Activated CD8-positive, alpha-beta memory T cell treated with anti-CD3 and anti-CD28 coated beads for 36 hours (primary cell): ENCODE data around the gene BSN. TPM values are rescaled to one million over a fixed set of nuclear protein-coding genes. Genes with fewer than 3 reads are reported as not detected.

Experiments used
- CTCF ChIA-PET: fragments of 350-600 bp; sonication (Branson Sonifier 250); formaldehyde crosslinking; loops from one replicate; lab custom pipeline; 2021; ENCODE audit warnings: antibody characterized with exemption; lab: Charles Lee
- POLR2A ChIA-PET: fragments of 350-600 bp; sonication (Branson Sonifier 250); formaldehyde crosslinking; loops from one replicate; lab custom pipeline; 2021; ENCODE audit warnings: antibody characterized with exemption; lab: Charles Lee
- total RNA-seq, 2 experiments: library from RNA; stranded (reverse); gene quantifications; one replicate each; pipeline ENCODE4 v1.2.3, GENCODE V29; 2021

The BSN gene
- total RNA-seq, 2 experiments from 2014 or later, result 0.25 to 0.30 TPM

DNA sequence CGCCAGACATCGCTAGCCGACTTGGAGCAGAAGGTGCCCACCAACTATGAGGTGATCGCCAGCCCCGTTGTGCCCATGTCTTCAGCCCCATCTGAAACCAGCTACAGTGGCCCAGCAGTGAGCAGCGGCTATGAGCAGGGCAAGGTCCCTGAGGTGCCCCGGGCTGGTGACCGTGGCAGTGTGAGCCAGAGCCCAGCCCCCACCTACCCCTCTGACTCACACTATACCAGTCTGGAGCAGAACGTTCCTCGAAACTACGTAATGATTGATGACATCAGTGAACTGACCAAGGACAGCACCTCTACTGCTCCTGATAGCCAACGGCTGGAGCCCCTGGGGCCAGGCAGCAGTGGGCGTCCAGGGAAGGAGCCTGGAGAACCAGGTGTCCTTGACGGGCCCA, 107.0 kb downstream of the BSN start:
- CTCF ChIA-PET, result no interaction called here
- POLR2A ChIA-PET, result no interaction called here

DNA sequence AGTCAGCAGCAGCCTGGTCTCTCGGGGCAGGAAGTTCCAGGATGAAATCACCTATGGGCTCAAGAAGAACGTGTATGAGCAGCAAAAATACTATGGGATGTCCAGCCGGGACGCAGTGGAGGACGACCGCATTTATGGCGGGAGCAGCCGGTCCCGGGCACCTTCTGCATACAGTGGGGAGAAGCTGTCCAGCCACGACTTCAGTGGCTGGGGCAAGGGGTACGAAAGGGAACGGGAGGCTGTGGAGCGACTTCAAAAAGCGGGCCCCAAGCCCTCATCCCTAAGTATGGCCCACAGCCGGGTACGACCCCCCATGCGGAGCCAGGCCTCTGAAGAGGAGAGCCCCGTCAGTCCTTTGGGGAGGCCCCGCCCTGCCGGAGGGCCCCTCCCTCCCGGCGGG, 107.7 kb downstream of the BSN start:
- POLR2A ChIA-PET, result no interaction called here
- CTCF ChIA-PET, result no interaction called here

DNA sequence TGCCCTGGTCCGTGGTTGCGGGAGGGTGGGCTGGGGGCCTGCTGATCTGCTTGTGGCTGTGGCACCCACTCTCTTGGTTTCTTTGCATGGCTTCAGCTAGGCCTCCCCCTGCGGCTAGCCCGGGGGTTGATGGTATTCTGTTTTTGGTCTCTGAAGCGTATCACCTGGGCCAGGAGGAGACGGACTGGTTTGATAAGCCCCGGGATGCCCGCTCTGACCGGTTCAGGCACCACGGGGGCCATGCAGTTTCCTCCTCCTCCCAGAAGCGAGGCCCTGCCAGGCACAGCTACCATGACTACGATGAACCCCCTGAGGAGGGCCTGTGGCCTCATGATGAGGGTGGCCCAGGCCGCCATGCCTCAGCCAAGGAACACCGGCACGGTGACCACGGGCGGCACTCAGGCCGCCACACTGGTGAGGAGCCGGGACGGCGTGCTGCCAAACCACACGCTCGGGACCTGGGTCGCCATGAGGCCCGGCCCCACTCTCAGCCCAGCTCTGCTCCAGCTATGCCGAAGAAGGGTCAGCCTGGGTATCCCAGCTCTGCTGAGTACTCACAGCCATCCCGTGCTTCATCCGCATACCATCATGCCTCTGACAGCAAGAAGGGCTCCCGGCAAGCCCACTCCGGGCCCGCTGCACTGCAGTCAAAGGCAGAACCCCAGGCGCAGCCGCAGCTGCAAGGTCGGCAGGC, 108.6 kb downstream of the BSN start:
- POLR2A ChIA-PET, result no interaction called here

DNA sequence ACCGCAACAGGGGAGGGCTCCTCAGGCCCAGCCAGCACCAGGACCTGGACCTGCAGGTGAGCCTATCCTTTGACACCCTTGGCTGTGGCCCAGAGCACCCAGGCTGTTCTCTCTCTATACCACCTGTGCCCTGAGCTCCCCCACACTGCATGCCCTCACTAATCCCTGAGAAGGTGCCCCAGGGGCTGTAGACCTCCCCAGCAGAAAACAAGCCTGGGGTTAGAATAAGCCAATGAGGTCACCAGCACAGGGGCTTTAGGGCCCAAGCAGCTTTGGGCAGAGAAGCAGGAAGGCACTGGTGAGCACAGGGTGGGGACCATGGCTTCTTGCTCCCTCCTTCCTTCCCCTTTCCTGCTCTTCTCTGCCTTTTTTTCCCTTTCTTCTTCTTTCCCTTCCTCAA, 109.6 kb downstream of the BSN start:
- ChIA-PET CTCF (interaction anchor here (0.8 kb wide), 1 partner anchor 8 kb away, joined by 3 read pairs; no protein-coding TSS in a partner anchor), POLR2A (no interaction called here)

More for the DNA sequence above, 108.6 kb downstream of the BSN start:
- CTCF ChIA-PET, result interaction anchor here (0.8 kb wide), 1 partner anchor 9 kb away, joined by 3 read pairs; no protein-coding TSS in a partner anchor

DNA sequence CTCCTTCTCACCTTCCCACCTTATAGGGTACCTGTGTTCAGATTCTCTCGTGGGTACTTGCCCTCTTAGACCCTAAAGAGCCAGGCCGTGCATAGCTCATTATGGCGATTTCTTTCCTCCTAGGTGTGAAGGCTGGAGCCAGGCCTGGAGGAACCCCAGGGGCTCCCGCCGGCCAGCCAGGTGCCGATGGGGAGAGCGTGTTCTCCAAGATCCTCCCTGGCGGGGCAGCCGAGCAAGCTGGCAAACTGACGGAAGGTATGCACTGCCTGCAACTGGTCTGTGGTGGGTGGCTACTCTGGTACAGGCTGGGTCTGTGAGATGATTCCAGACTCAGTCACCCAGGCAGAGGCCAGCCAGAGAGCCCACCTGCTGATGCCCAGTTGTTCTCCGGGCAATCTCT, 110.0 kb downstream of the BSN start:
- POLR2A ChIA-PET, result no interaction called here
- CTCF ChIA-PET, result no interaction called here

DNA sequence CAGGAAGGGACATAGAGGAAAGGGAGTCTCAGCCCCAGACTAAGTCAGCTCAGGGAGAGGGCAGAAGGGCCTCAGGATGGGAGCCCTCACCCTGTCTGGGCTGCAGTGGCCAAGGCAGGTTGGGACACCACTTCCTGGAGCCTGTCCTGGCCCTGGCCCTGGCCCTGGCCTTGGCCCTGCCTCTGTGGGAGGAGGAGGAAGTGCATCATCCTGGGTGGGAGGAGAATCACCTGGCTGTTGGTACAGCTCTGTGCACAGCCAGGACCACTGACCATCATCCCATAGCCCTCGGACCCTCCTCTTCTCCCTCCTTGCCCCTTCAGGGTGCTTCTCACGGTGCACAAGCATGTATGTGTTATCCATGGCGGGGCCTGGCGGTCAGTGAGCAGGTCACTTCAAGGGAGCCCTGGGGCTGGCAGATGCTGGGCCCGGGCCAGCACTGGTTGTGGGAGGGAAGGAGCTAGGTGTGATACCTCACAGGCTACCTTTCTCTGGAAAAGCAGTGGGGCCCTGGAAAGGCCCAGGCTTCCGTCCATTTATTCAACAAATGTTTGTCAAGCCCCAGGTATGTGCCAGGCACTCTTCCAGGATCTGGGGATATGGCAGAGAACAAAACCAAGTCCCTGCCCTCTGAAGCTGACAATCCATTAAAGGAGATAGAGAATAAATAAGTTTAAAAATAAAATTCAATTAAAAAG, 111.7 kb downstream of the BSN start:
- POLR2A ChIA-PET, result no interaction called here
- CTCF ChIA-PET, result interaction anchor here (2.5 kb wide), 1 partner anchor 126 kb away, joined by 13 read pairs; no protein-coding TSS in a partner anchor

DNA sequence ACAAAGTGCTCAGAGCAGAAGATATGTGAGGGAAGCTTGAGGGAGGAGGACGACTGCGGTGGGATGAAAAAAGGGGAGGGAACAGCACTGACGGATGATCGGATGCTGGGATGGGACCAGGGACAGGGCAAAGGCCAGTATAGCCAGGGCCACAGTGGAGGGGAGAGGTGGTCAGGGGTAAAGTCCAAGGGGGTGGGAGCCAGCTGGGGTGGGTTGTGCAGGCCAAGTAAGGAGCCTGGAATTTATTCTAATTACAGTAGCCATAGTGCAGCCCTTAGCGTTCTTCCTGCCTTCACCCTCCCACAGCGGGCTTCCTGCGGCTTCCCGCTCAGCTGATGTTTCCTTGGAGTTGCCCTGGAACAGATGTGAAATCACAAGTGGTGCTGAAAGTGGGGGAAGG, 112.3 kb downstream of the BSN start:
- POLR2A ChIA-PET, result no interaction called here
- CTCF ChIA-PET, result interaction anchor here (2.5 kb wide), 1 partner anchor 126 kb away, joined by 13 read pairs; no protein-coding TSS in a partner anchor

DNA sequence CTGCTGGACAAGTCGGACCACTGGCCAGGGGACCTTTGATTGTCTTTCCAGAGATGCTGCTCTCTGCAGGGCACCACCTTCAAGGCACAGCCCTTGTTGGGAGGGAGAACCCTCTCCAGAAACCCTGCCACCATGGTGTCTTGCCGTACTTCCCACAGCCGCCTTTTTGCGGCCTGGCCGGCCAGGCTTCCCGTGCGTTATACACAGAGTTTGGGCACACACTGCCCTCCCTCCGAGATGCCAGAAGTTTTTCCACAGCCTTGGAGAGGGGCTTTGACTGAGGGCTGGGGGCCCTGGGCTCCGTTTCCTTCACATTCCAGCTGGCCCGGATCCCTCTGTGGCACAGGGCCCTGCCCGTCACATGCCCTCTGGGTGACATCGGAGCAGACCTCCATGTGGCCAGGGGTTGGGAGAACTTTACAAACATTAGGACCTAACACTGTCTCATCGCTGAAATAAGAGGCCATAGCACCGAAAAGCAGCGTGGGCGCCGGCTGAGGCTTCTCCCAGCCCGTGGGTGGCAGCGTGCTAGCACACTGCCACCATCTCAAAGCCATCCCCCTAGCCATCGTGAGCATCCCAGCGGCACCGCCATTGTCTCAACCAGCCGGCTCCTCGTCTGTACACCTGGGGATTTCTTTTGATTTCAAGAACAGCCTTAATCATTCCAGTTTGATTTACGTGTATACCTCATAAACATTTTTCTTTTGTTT, 113.6 kb downstream of the BSN start:
- CTCF ChIA-PET, result interaction anchor here (2.5 kb wide), 1 partner anchor 128 kb away, joined by 13 read pairs; no protein-coding TSS in a partner anchor
- POLR2A ChIA-PET, result no interaction called here

DNA sequence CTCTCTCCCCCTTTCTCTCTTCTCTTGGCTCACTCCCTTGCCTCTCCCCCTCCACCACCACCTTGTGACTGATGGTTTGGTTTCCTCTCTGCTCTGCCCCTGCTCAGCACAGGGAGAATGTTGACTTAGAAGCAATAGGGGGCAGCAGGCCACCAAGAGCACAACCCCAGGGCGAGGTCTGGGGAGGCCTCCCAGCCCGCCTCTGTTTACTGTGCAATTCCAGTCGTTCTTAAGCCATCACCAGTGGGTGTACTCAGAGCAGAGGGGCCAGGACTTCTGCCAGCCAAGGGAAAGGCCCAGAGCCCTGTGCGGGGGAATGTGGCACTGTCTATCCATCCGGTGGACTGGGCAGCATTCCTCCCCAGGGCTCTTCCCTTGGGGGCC, 114.1 kb downstream of the BSN start:
- ChIA-PET CTCF (interaction anchor here (5.3 kb wide), 1 partner anchor 129 kb away, joined by 139 read pairs; no protein-coding TSS in a partner anchor), POLR2A (no interaction called here)

DNA sequence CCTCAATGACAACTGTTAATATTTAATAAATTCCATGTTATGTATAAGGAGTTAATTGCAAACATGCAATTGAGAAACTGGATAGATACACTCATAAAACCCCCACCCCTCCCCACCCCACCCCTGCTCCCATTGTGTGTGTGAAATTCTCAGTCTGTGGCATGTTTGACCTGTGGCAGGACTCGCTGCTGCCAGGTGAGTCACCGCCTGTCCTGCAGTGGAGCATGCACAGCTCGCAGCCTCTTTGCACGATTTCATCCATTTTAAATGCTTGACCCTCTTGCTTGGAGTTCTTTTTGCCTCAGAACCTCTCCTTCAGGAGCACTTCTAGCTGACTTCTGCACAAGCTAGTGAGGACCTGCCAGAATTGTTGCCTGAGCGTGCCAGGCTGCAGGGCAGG, 114.6 kb downstream of the BSN start:
- ChIA-PET POLR2A (interaction anchor here (0.5 kb wide), 1 partner anchor 129 kb away, joined by 3 read pairs; no protein-coding TSS in a partner anchor), CTCF (interaction anchor here (5.3 kb wide), 1 partner anchor 129 kb away, joined by 139 read pairs; no protein-coding TSS in a partner anchor)

DNA sequence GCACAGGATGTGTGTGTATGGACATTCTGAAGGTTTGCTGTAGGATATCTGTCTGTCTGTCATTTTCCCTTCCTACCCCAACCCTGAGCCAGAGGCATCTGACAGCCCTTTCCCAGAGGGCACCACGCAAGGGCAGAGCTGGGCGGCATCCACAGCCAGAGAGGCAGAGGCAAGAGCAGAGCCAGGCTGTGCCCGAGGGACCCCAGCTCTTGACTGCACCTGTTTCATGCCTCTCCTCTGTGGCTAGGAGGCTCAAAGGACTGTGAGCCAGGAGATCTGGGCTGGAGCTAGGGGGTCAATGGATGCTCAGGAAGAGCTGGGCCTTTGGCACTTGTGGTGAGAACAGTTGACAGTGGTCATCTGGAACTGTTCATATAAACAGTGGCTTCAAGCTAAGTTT, 115.1 kb downstream of the BSN start:
- ChIA-PET POLR2A (interaction anchor here (0.5 kb wide), 1 partner anchor 129 kb away, joined by 3 read pairs; no protein-coding TSS in a partner anchor), CTCF (interaction anchor here (5.3 kb wide), 1 partner anchor 130 kb away, joined by 139 read pairs; no protein-coding TSS in a partner anchor)

DNA sequence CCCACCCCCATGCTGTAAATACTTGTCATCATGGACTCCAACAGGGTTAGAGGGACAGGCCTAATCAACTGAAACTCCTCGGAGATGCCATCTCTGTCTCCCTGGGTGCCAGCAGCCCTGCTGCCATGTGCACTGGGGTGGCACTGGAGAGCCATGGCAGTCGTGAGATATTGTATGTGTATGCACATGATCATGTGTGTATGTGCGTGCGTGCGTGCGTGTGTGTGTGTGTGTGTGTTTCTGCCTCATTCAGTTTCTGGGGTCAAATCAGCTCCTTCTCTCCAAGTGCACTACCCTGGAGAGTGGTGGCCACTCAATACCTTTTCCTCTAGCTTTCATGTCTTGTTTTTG, 116.6 kb downstream of the BSN start:
- ChIA-PET CTCF (interaction anchor here (1.0 to 5.3 kb wide), 4 partner anchors 97 to 131 kb away, joined by 3 to 139 read pairs (median 12); partner anchors contain the start of gene BSN), POLR2A (no interaction called here)

DNA sequence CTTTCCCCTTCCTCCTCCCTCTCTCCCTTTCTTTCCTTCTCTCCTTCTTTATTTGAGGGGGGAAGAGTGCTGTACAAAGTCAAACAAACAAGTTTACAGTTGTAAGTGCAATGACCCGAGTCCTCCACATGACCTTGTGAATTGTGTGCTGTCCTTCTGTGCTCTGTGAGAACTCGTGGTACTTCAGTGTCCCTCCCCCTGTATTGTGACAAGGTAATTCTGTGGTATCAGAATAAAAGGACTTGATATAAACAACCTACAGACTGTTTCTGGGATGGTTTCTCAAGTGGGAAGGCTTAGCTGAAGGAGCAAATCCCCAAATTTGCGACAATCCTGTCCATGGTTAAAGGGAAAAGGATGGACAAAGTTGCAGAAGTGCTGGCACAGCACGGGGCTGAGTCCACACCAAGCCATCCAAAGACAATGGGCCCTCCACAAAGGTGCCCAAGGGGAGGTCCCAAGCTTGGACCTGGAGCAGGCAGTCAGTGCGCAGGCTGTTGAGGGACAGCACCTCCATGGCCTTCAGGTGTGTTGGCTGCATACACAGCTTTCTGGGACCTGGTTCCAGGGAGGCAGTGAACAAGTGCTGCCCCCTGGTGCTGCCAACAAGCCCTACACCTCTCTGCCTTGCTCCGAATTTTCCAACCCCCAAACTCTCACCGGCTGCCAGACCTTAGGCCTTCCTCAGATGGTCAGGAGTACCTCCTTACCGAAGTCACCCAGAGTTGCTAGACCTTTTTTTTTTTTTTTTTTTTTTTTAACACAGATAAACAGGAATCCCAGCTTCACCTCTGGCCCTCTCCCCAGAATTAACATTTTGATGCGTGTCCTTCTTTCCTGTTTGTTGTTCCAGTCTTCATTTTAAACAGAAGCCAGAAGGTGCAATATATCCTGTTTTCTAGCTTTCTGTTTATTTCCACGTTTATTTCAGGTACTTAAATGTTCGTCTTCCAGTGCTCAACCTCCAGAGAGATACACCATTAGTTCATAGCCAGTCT, 117.3 kb downstream of the BSN start:
- ChIA-PET CTCF (interaction anchor here (0.6 to 5.3 kb wide), 18 partner anchors 8 to 1285 kb away, joined by 3 to 139 read pairs (median 3); partner anchors contain the start of gene BSN), POLR2A (interaction anchor here (0.6 to 2.6 kb wide), 3 partner anchors 105 to 178 kb away, joined by 3 to 21 read pairs (median 11); no protein-coding TSS in a partner anchor)

DNA sequence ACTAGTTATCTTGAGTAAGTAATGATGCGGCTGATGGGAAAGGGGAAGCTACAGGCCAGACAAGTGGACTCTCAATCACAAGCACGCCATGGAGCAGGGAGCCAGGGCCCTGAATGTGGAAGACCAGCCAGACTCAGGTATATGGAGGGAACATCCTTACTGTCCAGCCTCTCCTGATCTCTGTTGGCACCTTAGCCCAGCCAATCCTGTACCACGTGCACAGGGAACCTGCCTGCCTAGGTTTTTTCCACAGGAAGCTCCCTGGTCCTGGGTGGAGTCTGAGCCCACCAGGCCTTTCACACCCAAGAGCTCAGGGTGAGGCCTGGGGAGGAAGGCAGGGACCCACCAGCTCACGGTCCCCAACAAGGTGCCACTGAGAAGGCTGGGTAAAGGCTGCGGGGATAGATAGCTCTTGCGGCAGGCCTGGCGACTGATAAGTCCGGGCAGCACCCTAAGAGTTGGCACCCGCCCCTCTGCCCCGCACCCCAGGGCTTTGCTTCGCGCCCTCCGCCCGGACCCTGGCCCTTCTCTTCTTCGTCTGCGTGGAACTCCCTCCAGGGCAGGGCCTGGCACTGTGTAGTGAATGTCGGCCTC, 118.9 kb downstream of the BSN start:
- ChIA-PET POLR2A (interaction anchor here (0.5 to 2.6 kb wide), 3 partner anchors 133 to 337 kb away, joined by 3 to 21 read pairs (median 3); partner anchors contain the start of gene MON1A), CTCF (interaction anchor here (0.7 to 5.3 kb wide), 7 partner anchors 28 to 841 kb away, joined by 3 to 139 read pairs (median 3); partner anchors contain the start of genes AMIGO3 and BSN)

DNA sequence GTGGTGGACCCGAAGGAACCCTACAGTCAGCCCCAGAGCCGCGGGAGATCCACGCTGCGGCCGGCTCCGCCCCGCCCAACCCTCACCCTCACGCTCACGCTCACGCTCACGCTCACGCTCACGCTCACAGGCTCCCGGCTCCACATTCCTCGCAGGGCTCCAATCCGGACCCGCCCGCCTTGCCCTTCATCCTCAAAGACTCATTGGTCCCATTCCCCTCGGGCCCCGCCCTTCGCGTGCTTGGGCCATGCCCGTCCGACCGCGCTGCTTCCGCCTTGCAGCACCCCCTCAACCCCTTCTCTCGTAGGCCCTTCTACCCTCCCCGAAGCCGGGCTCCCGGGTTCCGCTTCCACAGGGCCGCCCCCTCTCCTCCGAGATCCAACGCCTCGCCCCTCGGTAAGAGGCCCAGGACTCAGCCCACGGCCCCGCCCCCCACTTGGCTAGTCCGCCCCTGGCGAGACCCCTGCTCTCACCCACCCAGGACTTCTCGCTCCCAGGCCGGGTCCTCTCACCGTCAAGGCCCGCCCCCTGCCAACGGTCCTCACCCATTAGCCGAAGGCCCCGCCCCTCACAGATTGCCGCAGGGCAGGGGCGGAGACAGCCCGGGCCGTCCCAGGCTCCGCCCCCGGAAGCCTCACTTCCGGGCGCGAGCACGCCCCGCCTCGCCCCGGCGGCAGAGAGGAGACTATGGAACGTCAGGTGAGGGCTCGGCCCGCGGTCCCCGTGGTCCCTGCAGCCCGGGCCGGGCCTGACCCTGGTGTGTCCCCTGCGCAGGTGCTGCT, 119.6 kb downstream of the BSN start, which contains the start of gene APEH:
APEH (plus strand) TSS at position 637 of the 782 bp plus-strand sequence; CDS start at position 688, 51 bp downstream.
- ChIA-PET POLR2A (interaction anchor here (2.6 kb wide), 1 partner anchor 134 kb away, joined by 21 read pairs; no protein-coding TSS in a partner anchor), CTCF (interaction anchor here (1.3 to 5.3 kb wide), 3 partner anchors 27 to 134 kb away, joined by 3 to 139 read pairs (median 15); partner anchors contain the start of gene BSN)

DNA sequence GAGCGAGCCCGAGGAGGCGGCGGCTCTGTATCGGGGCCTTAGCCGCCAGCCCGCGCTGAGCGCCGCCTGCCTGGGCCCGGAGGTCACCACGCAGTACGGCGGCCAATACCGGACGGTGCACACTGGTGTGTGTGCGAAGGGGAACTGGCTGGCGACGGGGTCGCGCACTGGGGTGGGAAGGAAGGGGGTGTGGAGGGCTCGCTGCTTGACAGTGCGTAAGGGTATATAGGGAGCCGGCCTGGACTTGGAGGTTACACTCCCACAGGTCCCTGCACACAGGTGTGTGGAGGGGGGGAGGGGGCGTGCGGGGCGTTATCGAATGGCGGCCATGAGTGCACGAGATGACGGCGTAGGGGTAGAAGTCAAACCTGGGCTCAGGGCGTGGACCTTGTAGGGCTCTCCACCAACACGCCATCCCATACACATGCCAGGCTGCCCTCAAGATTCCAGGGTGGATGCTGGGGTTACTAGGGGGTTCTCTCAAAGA, 120.3 kb downstream of the BSN start:
- POLR2A ChIA-PET, result no interaction called here
- CTCF ChIA-PET, result no interaction called here
